IMR-90 (cell line): ENCODE data around the gene KDM2A. TPM values are rescaled to one million over a fixed set of nuclear protein-coding genes. Genes with fewer than 3 reads are reported as not detected.

ENCODE experiments used
- ATAC-seq: fragments of 200-7000 bp; cut with Tn5 transposase; 2 replicates; pipeline ENCODE4 v1.9.1; 2020; ENCODE audit warnings: low read depth, mild to moderate bottlenecking, moderate library complexity
- BruUV-seq: library from RNA; stranded (reverse); fragments of 400-500 nt; replicated peaks from 2 replicates; lab custom pipeline; 2021; lab: Mats Ljungman, UMichigan
- CTCF ChIA-PET: fragments of 300-600 bp; formaldehyde crosslinking; extraction: SDS; loops from one replicate; lab custom pipeline; 2021; ENCODE audit warnings: antibody characterized with exemption; lab: Yijun Ruan, JAX
- POLR2A ChIA-PET: fragments of 300-600 bp; sonication (Branson Sonifier 250); formaldehyde crosslinking; loops from one replicate; lab custom pipeline; 2022; ENCODE audit warnings: antibody characterized with exemption; ENCODE audit not compliant: unreplicated experiment; lab: Charles Lee
- DNase-seq: peaks from one replicate; pipeline ENCODE4 v3.0.0; 2013
- H2AFZ ChIP-seq: replicated peaks from 2 replicates; pipeline ENCODE3; 2013; ENCODE audit warnings: low read length, mild to moderate bottlenecking; ENCODE audit not compliant: poor library complexity
- H2AK5ac ChIP-seq: 2 replicates; pipeline ENCODE4 v1.6.1; 2013; ENCODE audit warnings: low read depth, low read length, inconsistent platforms
- H2AK9ac ChIP-seq: replicated peaks from 2 replicates; pipeline ENCODE3; 2013; ENCODE audit warnings: mild to moderate bottlenecking, low read depth, low read length, moderate library complexity; ENCODE audit not compliant: poor library complexity
- H2BK120ac ChIP-seq: 2 replicates; pipeline ENCODE4 v1.6.1; 2013; ENCODE audit warnings: low read depth, low read length, inconsistent platforms
- H2BK15ac ChIP-seq: 3 replicates; pipeline ENCODE4 v1.6.1; 2013; ENCODE audit warnings: low read depth, low read length, inconsistent platforms
- H2BK20ac ChIP-seq: 2 replicates; pipeline ENCODE4 v1.6.1; 2013; ENCODE audit warnings: low read depth, mild to moderate bottlenecking, inconsistent platforms, low read length, moderate library complexity
- H2BK5ac ChIP-seq: 2 replicates; pipeline ENCODE4 v1.6.1; 2013; ENCODE audit warnings: mild to moderate bottlenecking, low read depth, low read length, inconsistent platforms; ENCODE audit not compliant: poor library complexity, severe bottlenecking
- H3K14ac ChIP-seq: replicated peaks from 2 replicates; pipeline ENCODE4 v1.6.1; 2013; ENCODE audit warnings: low read depth, low read length, inconsistent platforms
- H3K18ac ChIP-seq: 2 replicates; pipeline ENCODE4 v1.6.1; 2013; ENCODE audit warnings: low read depth, low read length, control low read depth
- H3K23ac ChIP-seq: 2 replicates; pipeline ENCODE4 v1.6.1; 2013; ENCODE audit warnings: low read depth, low read length, inconsistent platforms
- H3K27ac ChIP-seq: 2 replicates; pipeline ENCODE4 v1.5.1; 2013; ENCODE audit warnings: mild to moderate bottlenecking, control low read depth, low read length; ENCODE audit not compliant: insufficient read depth
- H3K27me3 ChIP-seq: 2 replicates; pipeline ENCODE4 v1.6.1; 2013; ENCODE audit warnings: low read length; ENCODE audit not compliant: control insufficient read depth, insufficient read depth
- H3K36me3 ChIP-seq: 2 replicates; pipeline ENCODE4 v1.6.1; 2013; ENCODE audit warnings: low read length, mixed read lengths; ENCODE audit not compliant: control insufficient read depth, insufficient read depth
- H3K4ac ChIP-seq: 2 replicates; pipeline ENCODE4 v1.6.1; 2013; ENCODE audit warnings: low read depth, low read length, inconsistent platforms
- H3K4me1 ChIP-seq: 2 replicates; pipeline ENCODE4 v1.6.1; 2013; ENCODE audit warnings: low read length, mixed read lengths; ENCODE audit not compliant: control insufficient read depth, insufficient read depth
- H3K4me2 ChIP-seq: 2 replicates; pipeline ENCODE4 v1.6.1; 2013; ENCODE audit warnings: low read depth, mild to moderate bottlenecking, control low read depth, low read length, moderate library complexity
- H3K4me3 ChIP-seq: 2 replicates; pipeline ENCODE4 v1.5.1; 2013; ENCODE audit warnings: low read depth, mild to moderate bottlenecking, control low read depth, low read length, moderate library complexity; ENCODE audit not compliant: insufficient read depth
- H3K56ac ChIP-seq: 2 replicates; pipeline ENCODE4 v1.6.1; 2013; ENCODE audit warnings: low read length, inconsistent platforms; ENCODE audit not compliant: insufficient read depth; ENCODE audit errors: extremely low read depth
- H3K79me1 ChIP-seq, 2 experiments: 2 replicates each; pipeline ENCODE4 v1.6.1; 2013; ENCODE audit warnings: low read length in 2 of 2, inconsistent platforms in 1 of 2, low read depth in 1 of 2
- H3K9ac ChIP-seq: 2 replicates; pipeline ENCODE4 v1.6.1; 2013; ENCODE audit warnings: low read depth, low read length, control low read depth
- H3K9me1 ChIP-seq: 2 replicates; pipeline ENCODE4 v1.6.1; 2013; ENCODE audit warnings: low read length, inconsistent platforms; ENCODE audit not compliant: insufficient read depth
- H3K9me3 ChIP-seq: 2 replicates; pipeline ENCODE4 v1.6.1; 2013; ENCODE audit warnings: low read length; ENCODE audit not compliant: control insufficient read depth, insufficient read depth
- H4K20me1 ChIP-seq: 2 replicates; pipeline ENCODE4 v1.6.1; 2013; ENCODE audit warnings: low read length, inconsistent platforms; ENCODE audit not compliant: insufficient read depth
- H4K5ac ChIP-seq: 2 replicates; pipeline ENCODE4 v1.6.1; 2013; ENCODE audit warnings: mild to moderate bottlenecking, low read depth, low read length, control low read depth
- H4K8ac ChIP-seq, 2 experiments: 2 replicates each; pipeline ENCODE4 v1.6.1; 2013; ENCODE audit warnings: low read depth in 2 of 2, low read length in 2 of 2, control low read depth in 1 of 2, inconsistent platforms in 1 of 2
- H4K91ac ChIP-seq: 2 replicates; pipeline ENCODE4 v1.6.1; 2013; ENCODE audit warnings: low read depth, low read length, inconsistent platforms; ENCODE audit not compliant: insufficient read depth
- BHLHE40 ChIP-seq: fragments of 150-350 bp; IDR thresholded peaks from 2 replicates; pipeline ENCODE4 v1.6.1; 2016; ENCODE audit warnings: mild to moderate bottlenecking, low read depth, low read length
- CTCF ChIP-seq: conservative IDR thresholded peaks from 2 replicates; pipeline ENCODE4 v1.5.1; 2012; ENCODE audit warnings: mild to moderate bottlenecking, low read depth, low read length, improper control_type of control experiment
- ELK1 ChIP-seq: fragments of 150-350 bp; IDR thresholded peaks from 2 replicates; pipeline ENCODE4 v1.6.1; 2016; ENCODE audit warnings: low read depth, mild to moderate bottlenecking, low read length, moderate library complexity, borderline replicate concordance
- FOS ChIP-seq: fragments of 150-350 bp; IDR thresholded peaks from 2 replicates; pipeline ENCODE4 v1.6.1; 2016; ENCODE audit warnings: low read depth, low read length
- MAFK ChIP-seq: IDR thresholded peaks from 2 replicates; pipeline ENCODE4 v1.6.1; 2012; ENCODE audit warnings: low read depth, low read length, improper control_type of control experiment
- MAZ ChIP-seq: IDR thresholded peaks from 2 replicates; pipeline ENCODE4 v1.6.1; 2012; ENCODE audit warnings: low read depth, mild to moderate bottlenecking, low read length, improper control_type of control experiment, moderate library complexity, borderline replicate concordance
- MXI1 ChIP-seq: IDR thresholded peaks from 2 replicates; pipeline ENCODE4 v1.6.1; 2012; ENCODE audit warnings: low read depth, mild to moderate bottlenecking, low read length, moderate library complexity, borderline replicate concordance
- NFE2L2 ChIP-seq: fragments of 150-350 bp; IDR thresholded peaks from 2 replicates; pipeline ENCODE4 v1.6.1; 2016; ENCODE audit warnings: low read depth, mild to moderate bottlenecking, low read length
- POLR2A ChIP-seq: IDR thresholded peaks from 2 replicates; pipeline ENCODE4 v1.6.1; 2012; ENCODE audit warnings: mild to moderate bottlenecking, low read depth, low read length
- RAD21 ChIP-seq: IDR thresholded peaks from 2 replicates; pipeline ENCODE4 v1.6.1; 2012; ENCODE audit warnings: low read length, improper control_type of control experiment
- RCOR1 ChIP-seq: IDR thresholded peaks from 2 replicates; pipeline ENCODE4 v1.6.1; 2012; ENCODE audit warnings: mild to moderate bottlenecking, low read length, improper control_type of control experiment; ENCODE audit not compliant: insufficient replicate concordance
- RFX5 ChIP-seq: IDR thresholded peaks from 2 replicates; pipeline ENCODE4 v1.8.0; 2012; ENCODE audit warnings: low read depth, mild to moderate bottlenecking, low read length, moderate library complexity
- SMC3 ChIP-seq: fragments of 150-350 bp; IDR thresholded peaks from 2 replicates; pipeline ENCODE4 v1.6.1; 2016; ENCODE audit warnings: low read depth, mild to moderate bottlenecking, antibody characterized with exemption, low read length, moderate library complexity
- USF2 ChIP-seq: fragments of 150-350 bp; IDR thresholded peaks from 2 replicates; pipeline ENCODE4 v1.6.1; 2017; ENCODE audit warnings: mild to moderate bottlenecking, antibody characterized with exemption, low read length, low read depth
- WGBS, 2 experiments: methylation state at CpG; one replicate each; pipeline versions ENCODE4 v1.1.5 to v1.1.7; 2013; ENCODE audit warnings: missing lambda C conversion rate in 2 of 2; ENCODE audit not compliant: insufficient read length in 1 of 2; ENCODE audit errors: extremely low coverage in 2 of 2; 5-methylcytosine and 5-hydroxymethylcytosine counted together
- dilution Hi-C: fragments of 300-500 bp; cut with HindIII; formaldehyde crosslinking; loops from one replicate; pipeline ENCODE4 v1.14.3; 2018; ENCODE audit warnings: low sequenced_read_pairs; ENCODE audit not compliant: unreplicated experiment
- in situ Hi-C: fragments of 300-500 bp; cut with MboI; formaldehyde crosslinking; loops from 3 replicates; pipeline ENCODE4 v1.14.3; 2019; ENCODE audit warnings: low sequenced_read_pairs, inconsistent platforms, mixed read lengths
- intact Hi-C: fragments of 100-400 bp; cut with micrococcal nuclease; formaldehyde crosslinking; loops from 2 replicates; pipeline ENCODE4 v1.10.0; 2022
- polyA plus RNA-seq, 3 experiments: library from polyadenylated mRNA; depleted of rRNA; stranded (reverse); fragments of >200 nt; gene quantifications; 2 replicates each; pipeline ENCODE4 v1.2.3, GENCODE V29; 2012; ENCODE audit warnings: low replicate concordance in 1 of 3
- total RNA-seq: library from RNA; depleted of rRNA; stranded (reverse); fragments of >200 nt; gene quantifications from 2 replicates; pipeline ENCODE4 v1.2.3, GENCODE V29; 2012

Gene KDM2A
- total and polyA plus RNA-seq, 2 of the 4 experiments (the other 2 are of a cell fraction) = 26.7 to 42.6 TPM

- H3K4ac ChIP-seq = peak overlapping the region; percentile 96
- CTCF ChIA-PET = interaction anchor here (1.0 kb wide), 1 partner anchor 15 kb away, joined by 3 read pairs; no protein-coding TSS in a partner anchor
- peak; percentile 27 for ATAC-seq
- H3K4me1 ChIP-seq = peaks cover 41% of the 10 kb centered on the region
- no peaks in the 10 kb centered on the region for H3K9me3 ChIP-seq
- H2BK15ac ChIP-seq = no peak overlapping the region
- H3K27me3 ChIP-seq = no peaks in the 10 kb centered on the region
- in situ Hi-C loops (no loop called here), intact Hi-C loops (no loop called here), dilution Hi-C loops (no loop called here)
- no TSS peak for BruUV-seq
- no peak overlapping the region for H2AFZ ChIP-seq
- peak overlapping the region; percentile 43 for H3K14ac ChIP-seq
- no peak overlapping the region; the same call in 1 of the 2 replicates for H3K4me2 ChIP-seq
- H4K8ac ChIP-seq = peak overlapping the region; percentile 72 to 93; a peak in 3 of 4 replicates
- H3K56ac ChIP-seq = peak overlapping the region; percentile 17; the same call in 1 of the 2 replicates
- peak overlapping the region; percentile 86 for H2AK5ac ChIP-seq
- DNase-seq = no peak
- peaks cover 35% of the 10 kb centered on the region for H3K9me1 ChIP-seq
- H3K9ac ChIP-seq = peak overlapping the region; percentile 25
- H3K18ac ChIP-seq = peak overlapping the region; percentile 21; the same call in 1 of the 2 replicates
- H2BK20ac ChIP-seq = peak overlapping the region; percentile 39
- peaks cover 30 to 100% of the 10 kb centered on the region in 2 experiments for H3K79me1 ChIP-seq
- peaks cover 36% of the 10 kb centered on the region for H4K20me1 ChIP-seq
- WGBS, 2 experiments = 92% methylated on average over 2 of the region's 14 CpGs; no CpG with 5 or more reads in 1 of the 2 experiments
- peak overlapping the region; percentile 91 for H2AK9ac ChIP-seq
- H4K5ac ChIP-seq = peak overlapping the region; percentile 62
- H2BK5ac ChIP-seq = peak overlapping the region; percentile 52
- POLR2A ChIA-PET = no interaction called here
- H3K4me3 ChIP-seq = no peak overlapping the region
- H3K36me3 ChIP-seq = peaks cover 3% of the 10 kb centered on the region; the same call in 1 of the 2 replicates
- H3K23ac ChIP-seq = peak overlapping the region; percentile 82
- peak overlapping the region; percentile 65 for H3K27ac ChIP-seq
- peak overlapping the region; percentile 97 for H4K91ac ChIP-seq
- H2BK120ac ChIP-seq = peak overlapping the region; percentile 92
- TF ChIP-seq RAD21 = no peak
- no peak for TF ChIP-seq RCOR1
- no peak for TF ChIP-seq NFE2L2
- no peak for TF ChIP-seq RFX5
- no peak for TF ChIP-seq ELK1
- TF ChIP-seq FOS = no peak
- TF ChIP-seq MXI1 = no peak
- no peak for TF ChIP-seq BHLHE40
- no peak for TF ChIP-seq MAZ
- no peak for TF ChIP-seq POLR2A
- TF ChIP-seq SMC3 = no peak
- no peak for TF ChIP-seq CTCF
- no peak for TF ChIP-seq USF2
- no peak for TF ChIP-seq MAFK
Observed at GRCh38 chr11:67273260-67273990, 154.4 kb downstream of the KDM2A start.
